Measurements from ENCODE around the gene ANKRD39. TPM values are rescaled to one million over a fixed set of nuclear protein-coding genes. Genes with fewer than 3 reads are reported as not detected.
"Not testable (repeated sequence)": the region's sequence is repeated elsewhere in the genome, so short reads cannot be mapped to it uniquely, and the experiment has no call there.

Gene ANKRD39
- total RNA-seq, 1 experiment from 2014 or later = 29.4 TPM

GRCh38 chr2:96890726-96891385 is 33.0 kb upstream of the ANKRD39 start:
- Histone ChIP-seq H3K36me3 (ENCODE audit: low read depth, low read length) (no peaks in the 10 kb centered on the region), H4K20me1 (ENCODE audit: low read length) (no peaks in the 10 kb centered on the region), H3K79me2 (ENCODE audit: low read length) (no peaks in the 10 kb centered on the region), H3K4me3 (ENCODE audit: low read length) (no peak overlapping the region), H3K9ac (ENCODE audit: low read length) (no peak overlapping the region), H3K27ac (ENCODE audit: low read length) (no peak overlapping the region), H3K9me2 (replicated peaks; ENCODE audit: low read length) (no peaks in the 10 kb centered on the region), H2AFZ (ENCODE audit: low read length) (no peak overlapping the region), H3K4me1 (ENCODE audit: insufficient read depth, low read length) (peaks cover 50% of the 10 kb centered on the region), H3F3A (ENCODE audit: low read length, unreplicated experiment) (no peaks in the 10 kb centered on the region), H3K4me2 (ENCODE audit: low read length) (no peak overlapping the region), H3K27me3 (ENCODE audit: low read length) (no peaks in the 10 kb centered on the region), H3K9me3 (ENCODE audit: low read length) (no peaks in the 10 kb centered on the region)
- intact Hi-C loops (cut with micrococcal nuclease) = no loop called here
- no peak for TF ChIP-seq EZH2 (IDR thresholded peaks at IDR 0.05; ENCODE audit: low read length, unreplicated experiment)
- TF ChIP-seq, protein P1, sequence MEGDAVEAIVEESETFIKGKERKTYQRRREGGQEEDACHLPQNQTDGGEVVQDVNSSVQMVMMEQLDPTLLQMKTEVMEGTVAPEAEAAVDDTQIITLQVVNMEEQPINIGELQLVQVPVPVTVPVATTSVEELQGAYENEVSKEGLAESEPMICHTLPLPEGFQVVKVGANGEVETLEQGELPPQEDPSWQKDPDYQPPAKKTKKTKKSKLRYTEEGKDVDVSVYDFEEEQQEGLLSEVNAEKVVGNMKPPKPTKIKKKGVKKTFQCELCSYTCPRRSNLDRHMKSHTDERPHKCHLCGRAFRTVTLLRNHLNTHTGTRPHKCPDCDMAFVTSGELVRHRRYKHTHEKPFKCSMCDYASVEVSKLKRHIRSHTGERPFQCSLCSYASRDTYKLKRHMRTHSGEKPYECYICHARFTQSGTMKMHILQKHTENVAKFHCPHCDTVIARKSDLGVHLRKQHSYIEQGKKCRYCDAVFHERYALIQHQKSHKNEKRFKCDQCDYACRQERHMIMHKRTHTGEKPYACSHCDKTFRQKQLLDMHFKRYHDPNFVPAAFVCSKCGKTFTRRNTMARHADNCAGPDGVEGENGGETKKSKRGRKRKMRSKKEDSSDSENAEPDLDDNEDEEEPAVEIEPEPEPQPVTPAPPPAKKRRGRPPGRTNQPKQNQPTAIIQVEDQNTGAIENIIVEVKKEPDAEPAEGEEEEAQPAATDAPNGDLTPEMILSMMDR (conservative IDR thresholded peaks at IDR 0.05; ENCODE audit: low read depth, low read length) = no peak
- no peak for TF ChIP-seq EZH2phosphoT487 (IDR thresholded peaks at IDR 0.05; ENCODE audit: borderline replicate concordance, low read length)
- POLR2A ChIA-PET (ENCODE audit: unreplicated experiment) = no interaction called here
- ATAC-seq = no peak
- DNase-seq = no peak
- BruUV-seq (replicated peaks) = no TSS peak
- CTCF ChIA-PET = no interaction called here

GRCh38 chr2:96890252-96890651 is 32.4 kb upstream of the ANKRD39 start:
- intact Hi-C loops (cut with micrococcal nuclease) = no loop called here
- H3K4me3 ChIP-seq (ENCODE audit: low read length) = no peak overlapping the region

DNA sequence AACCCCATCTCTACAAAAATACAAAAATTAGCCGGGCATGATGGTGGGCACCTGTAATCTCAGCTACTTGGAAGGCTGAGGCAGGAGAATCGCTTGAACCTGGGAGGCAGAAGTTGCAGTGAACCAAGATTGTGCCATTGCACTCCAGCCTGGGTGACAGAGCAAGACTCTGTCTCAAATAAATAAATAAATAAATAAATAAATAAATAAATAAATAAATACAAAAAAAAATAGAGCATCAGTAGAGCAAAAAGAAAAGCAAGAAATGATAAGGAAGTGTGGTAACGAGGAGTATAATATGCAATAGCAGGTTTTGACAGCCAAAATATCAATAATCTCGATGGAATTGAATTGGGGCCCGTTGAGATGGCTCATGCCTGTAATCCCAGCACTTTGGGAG is 31.7 kb upstream of the ANKRD39 start:
- H3K9me2 ChIP-seq (replicated peaks; ENCODE audit: low read length); intact Hi-C loops (cut with micrococcal nuclease); H3K4me3 ChIP-seq (ENCODE audit: low read length); POLR2A ChIA-PET (ENCODE audit: unreplicated experiment); H3K36me3 ChIP-seq (ENCODE audit: low read depth, low read length); H4K20me1 ChIP-seq (ENCODE audit: low read length); ATAC-seq; H3K9me3 ChIP-seq (ENCODE audit: low read length); BruUV-seq (replicated peaks); H3K27me3 ChIP-seq (ENCODE audit: low read length); H3K27ac ChIP-seq (ENCODE audit: low read length); DNase-seq; H3K4me2 ChIP-seq (ENCODE audit: low read length); H3K9ac ChIP-seq (ENCODE audit: low read length); H3F3A ChIP-seq (ENCODE audit: low read length, unreplicated experiment); H2AFZ ChIP-seq (ENCODE audit: low read length); H3K79me2 ChIP-seq (ENCODE audit: low read length); CTCF ChIA-PET: not testable (repeated sequence)
- H3K4me1 ChIP-seq (ENCODE audit: insufficient read depth, low read length) = peaks cover 53% of the 10 kb centered on the region

More at GRCh38 chr2:96890252-96890651, 32.4 kb upstream of the ANKRD39 start:
- no peak overlapping the region for H3K4me2 ChIP-seq (ENCODE audit: low read length)
- H3K9me3 ChIP-seq (ENCODE audit: low read length) = no peaks in the 10 kb centered on the region
- TF ChIP-seq EZH2phosphoT487 (IDR thresholded peaks at IDR 0.05; ENCODE audit: borderline replicate concordance, low read length) (no peak), EZH2 (IDR thresholded peaks at IDR 0.05; ENCODE audit: low read length, unreplicated experiment) (no peak)
- TF ChIP-seq, protein P1 (conservative IDR thresholded peaks at IDR 0.05; ENCODE audit: low read depth, low read length) = no peak
- no peak overlapping the region for H3K9ac ChIP-seq (ENCODE audit: low read length)
- H4K20me1 ChIP-seq (ENCODE audit: low read length) = no peaks in the 10 kb centered on the region
- no peak overlapping the region for H3K27ac ChIP-seq (ENCODE audit: low read length)
- no peak overlapping the region for H2AFZ ChIP-seq (ENCODE audit: low read length)
- H3K79me2 ChIP-seq (ENCODE audit: low read length) = no peaks in the 10 kb centered on the region
- ATAC-seq (no peak), DNase-seq (no peak)
- H3K36me3 ChIP-seq (ENCODE audit: low read depth, low read length) = no peaks in the 10 kb centered on the region
- BruUV-seq (replicated peaks) = no TSS peak
- no peaks in the 10 kb centered on the region for H3K9me2 ChIP-seq (replicated peaks; ENCODE audit: low read length)
- POLR2A ChIA-PET (ENCODE audit: unreplicated experiment) = no interaction called here
- no peaks in the 10 kb centered on the region for H3F3A ChIP-seq (ENCODE audit: low read length, unreplicated experiment)
- no peaks in the 10 kb centered on the region for H3K27me3 ChIP-seq (ENCODE audit: low read length)
- CTCF ChIA-PET = no interaction called here
- peaks cover 50% of the 10 kb centered on the region for H3K4me1 ChIP-seq (ENCODE audit: insufficient read depth, low read length)

All from PC-3 (cell line).